ENCODE data around the gene TMPRSS13. TPM values are rescaled to one million over a fixed set of nuclear protein-coding genes. Genes with fewer than 3 reads are reported as not detected.

The TMPRSS13 gene
- polyA plus RNA-seq, 2 donors = 13.5 to 16.7 TPM

- Histone ChIP-seq H3K27ac (ENCODE audit: low read depth in 2 of 2, low read length in 1 of 2) (no peak overlapping the region), H3K27me3 (ENCODE audit: control insufficient read depth in 1 of 2, insufficient read depth in 2 of 2, low read length in 2 of 2) (no peaks in the 10 kb centered on the region), H3K4me1 (ENCODE audit: control insufficient read depth in 2 of 2, insufficient read depth in 2 of 2, low read length in 1 of 2) (peaks cover 0 to 2% of the 10 kb centered on the region in 2 donors), H3K36me3 (ENCODE audit: control insufficient read depth in 2 of 2, insufficient read depth in 2 of 2, low read length in 1 of 2) (peaks cover 0 to 2% of the 10 kb centered on the region in 2 donors), H3K9me3 (ENCODE audit: control insufficient read depth in 2 of 2, insufficient read depth in 1 of 2, low read depth in 1 of 2, low read length in 1 of 2) (no peaks in the 10 kb centered on the region), H3K4me3 (ENCODE audit: low read depth in 1 of 2, low read length in 2 of 2) (no peak overlapping the region)
- 82 to 89% methylated on average over 6 to 7 of the region's 7 CpGs for WGBS, 2 donors
Measured at GRCh38 chr11:117923773-117924172, 5.4 kb downstream of the TMPRSS13 start.

GRCh38 chr11:117923275-117923674 is 5.9 kb downstream of the TMPRSS13 start:
- Histone ChIP-seq H3K4me1 (ENCODE audit: control insufficient read depth in 2 of 2, insufficient read depth in 2 of 2, low read length in 1 of 2) (peaks cover 0 to 2% of the 10 kb centered on the region in 2 donors), H3K27ac (ENCODE audit: low read depth in 2 of 2, low read length in 1 of 2) (no peak overlapping the region), H3K9me3 (ENCODE audit: control insufficient read depth in 2 of 2, insufficient read depth in 1 of 2, low read depth in 1 of 2, low read length in 1 of 2) (no peaks in the 10 kb centered on the region), H3K4me3 (ENCODE audit: low read depth in 1 of 2, low read length in 2 of 2) (no peak overlapping the region), H3K36me3 (ENCODE audit: control insufficient read depth in 2 of 2, insufficient read depth in 2 of 2, low read length in 1 of 2) (peaks cover 0 to 2% of the 10 kb centered on the region in 2 donors), H3K27me3 (ENCODE audit: control insufficient read depth in 1 of 2, insufficient read depth in 2 of 2, low read length in 2 of 2) (no peaks in the 10 kb centered on the region)
- WGBS, 2 donors = 91% methylated on average over 4 of the region's 4 CpGs

- Histone ChIP-seq H3K27ac (ENCODE audit: low read depth in 2 of 2, low read length in 1 of 2) (no peak overlapping the region), H3K9me3 (ENCODE audit: control insufficient read depth in 2 of 2, insufficient read depth in 1 of 2, low read depth in 1 of 2, low read length in 1 of 2) (no peaks in the 10 kb centered on the region), H3K36me3 (ENCODE audit: control insufficient read depth in 2 of 2, insufficient read depth in 2 of 2, low read length in 1 of 2) (peaks cover 0 to 2% of the 10 kb centered on the region in 2 donors), H3K4me1 (ENCODE audit: control insufficient read depth in 2 of 2, insufficient read depth in 2 of 2, low read length in 1 of 2) (peaks cover 0 to 2% of the 10 kb centered on the region in 2 donors), H3K27me3 (ENCODE audit: control insufficient read depth in 1 of 2, insufficient read depth in 2 of 2, low read length in 2 of 2) (no peaks in the 10 kb centered on the region), H3K4me3 (ENCODE audit: low read depth in 1 of 2, low read length in 2 of 2) (no peak overlapping the region)
- WGBS, 2 donors = 92 to 95% methylated on average over 5 of the region's 5 CpGs
Measured at GRCh38 chr11:117921893-117922292, 7.3 kb downstream of the TMPRSS13 start.

DNA sequence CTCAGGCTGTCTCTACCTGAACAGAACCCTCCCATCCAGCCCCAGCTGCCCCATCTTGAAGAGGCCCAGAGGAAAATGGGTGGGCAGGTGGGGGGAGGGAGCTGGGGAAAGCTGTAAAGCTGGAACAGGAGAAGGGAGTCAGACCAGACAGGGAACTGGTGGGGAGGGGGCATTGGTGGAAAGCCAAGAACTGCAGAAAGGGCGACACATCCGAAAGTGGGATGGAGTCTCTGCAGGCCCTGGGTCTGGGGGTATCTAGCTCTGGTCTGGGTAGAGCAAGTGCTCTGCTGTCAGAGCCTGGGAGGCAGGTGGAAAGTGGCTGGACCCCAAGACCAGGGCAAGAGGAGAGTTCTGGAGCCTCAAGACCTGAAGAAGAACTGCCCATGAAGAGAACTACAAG is 7.7 kb downstream of the TMPRSS13 start:
- WGBS, 2 donors = 96 to 98% methylated on average over 2 of the region's 2 CpGs
- Histone ChIP-seq H3K36me3 (ENCODE audit: control insufficient read depth in 2 of 2, insufficient read depth in 2 of 2, low read length in 1 of 2) (peaks cover 0 to 2% of the 10 kb centered on the region in 2 donors), H3K4me3 (ENCODE audit: low read depth in 1 of 2, low read length in 2 of 2) (no peak overlapping the region)

GRCh38 chr11:117919781-117920221 is 9.4 kb downstream of the TMPRSS13 start:
- no peak overlapping the region for H3K27ac ChIP-seq (ENCODE audit: low read depth in 2 of 2, low read length in 1 of 2)
- H3K4me1 ChIP-seq (ENCODE audit: control insufficient read depth in 2 of 2, insufficient read depth in 2 of 2, low read length in 1 of 2) = no peaks in the 10 kb centered on the region
- peaks cover 0 to 5% of the 10 kb centered on the region in 2 donors for H3K36me3 ChIP-seq (ENCODE audit: control insufficient read depth in 2 of 2, insufficient read depth in 2 of 2, low read length in 1 of 2)
- H3K9me3 ChIP-seq (ENCODE audit: control insufficient read depth in 2 of 2, insufficient read depth in 1 of 2, low read depth in 1 of 2, low read length in 1 of 2) = no peaks in the 10 kb centered on the region
- no peak overlapping the region for H3K4me3 ChIP-seq (ENCODE audit: low read depth in 1 of 2, low read length in 2 of 2)
- no peaks in the 10 kb centered on the region for H3K27me3 ChIP-seq (ENCODE audit: control insufficient read depth in 1 of 2, insufficient read depth in 2 of 2, low read length in 2 of 2)
- 67 to 72% methylated on average over 4 of the region's 4 CpGs for WGBS, 2 donors

More for the DNA sequence above, 7.7 kb downstream of the TMPRSS13 start:
- H3K9me3 ChIP-seq (ENCODE audit: control insufficient read depth in 2 of 2, insufficient read depth in 1 of 2, low read depth in 1 of 2, low read length in 1 of 2) = no peaks in the 10 kb centered on the region
- no peak overlapping the region for H3K27ac ChIP-seq (ENCODE audit: low read depth in 2 of 2, low read length in 1 of 2)
- H3K4me1 ChIP-seq (ENCODE audit: control insufficient read depth in 2 of 2, insufficient read depth in 2 of 2, low read length in 1 of 2) = peaks cover 0 to 2% of the 10 kb centered on the region in 2 donors
- H3K27me3 ChIP-seq (ENCODE audit: control insufficient read depth in 1 of 2, insufficient read depth in 2 of 2, low read length in 2 of 2) = no peaks in the 10 kb centered on the region

DNA sequence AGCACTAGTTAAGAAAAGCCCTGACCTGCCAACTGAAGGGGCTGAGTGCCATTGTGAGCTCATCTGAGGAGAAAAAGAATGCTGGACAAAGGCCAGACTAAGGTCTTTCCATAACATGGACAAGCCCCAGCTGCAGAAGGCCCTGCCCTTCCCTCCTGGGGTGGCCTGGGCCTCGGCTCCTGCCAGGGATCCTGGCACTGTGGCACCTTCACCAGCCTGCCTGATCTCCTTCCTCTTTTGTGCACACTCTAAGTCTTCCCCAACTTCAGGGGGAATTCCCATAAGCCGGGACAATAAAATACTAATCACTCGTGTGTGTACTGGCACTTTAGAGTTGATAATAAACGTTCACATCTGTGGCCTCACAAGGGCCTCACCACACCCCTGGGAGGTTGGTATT is 9.9 kb downstream of the TMPRSS13 start:
- no peak overlapping the region for H3K27ac ChIP-seq (ENCODE audit: low read depth in 2 of 2, low read length in 1 of 2)
- WGBS, 2 donors = 14 to 27% methylated on average over 4 of the region's 4 CpGs
- H3K9me3 ChIP-seq (ENCODE audit: control insufficient read depth in 2 of 2, insufficient read depth in 1 of 2, low read depth in 1 of 2, low read length in 1 of 2) = no peaks in the 10 kb centered on the region
- no peaks in the 10 kb centered on the region for H3K4me1 ChIP-seq (ENCODE audit: control insufficient read depth in 2 of 2, insufficient read depth in 2 of 2, low read length in 1 of 2)
- peaks cover 0 to 5% of the 10 kb centered on the region in 2 donors for H3K36me3 ChIP-seq (ENCODE audit: control insufficient read depth in 2 of 2, insufficient read depth in 2 of 2, low read length in 1 of 2)
- H3K27me3 ChIP-seq (ENCODE audit: control insufficient read depth in 1 of 2, insufficient read depth in 2 of 2, low read length in 2 of 2) = no peaks in the 10 kb centered on the region
- no peak overlapping the region for H3K4me3 ChIP-seq (ENCODE audit: low read depth in 1 of 2, low read length in 2 of 2)

DNA sequence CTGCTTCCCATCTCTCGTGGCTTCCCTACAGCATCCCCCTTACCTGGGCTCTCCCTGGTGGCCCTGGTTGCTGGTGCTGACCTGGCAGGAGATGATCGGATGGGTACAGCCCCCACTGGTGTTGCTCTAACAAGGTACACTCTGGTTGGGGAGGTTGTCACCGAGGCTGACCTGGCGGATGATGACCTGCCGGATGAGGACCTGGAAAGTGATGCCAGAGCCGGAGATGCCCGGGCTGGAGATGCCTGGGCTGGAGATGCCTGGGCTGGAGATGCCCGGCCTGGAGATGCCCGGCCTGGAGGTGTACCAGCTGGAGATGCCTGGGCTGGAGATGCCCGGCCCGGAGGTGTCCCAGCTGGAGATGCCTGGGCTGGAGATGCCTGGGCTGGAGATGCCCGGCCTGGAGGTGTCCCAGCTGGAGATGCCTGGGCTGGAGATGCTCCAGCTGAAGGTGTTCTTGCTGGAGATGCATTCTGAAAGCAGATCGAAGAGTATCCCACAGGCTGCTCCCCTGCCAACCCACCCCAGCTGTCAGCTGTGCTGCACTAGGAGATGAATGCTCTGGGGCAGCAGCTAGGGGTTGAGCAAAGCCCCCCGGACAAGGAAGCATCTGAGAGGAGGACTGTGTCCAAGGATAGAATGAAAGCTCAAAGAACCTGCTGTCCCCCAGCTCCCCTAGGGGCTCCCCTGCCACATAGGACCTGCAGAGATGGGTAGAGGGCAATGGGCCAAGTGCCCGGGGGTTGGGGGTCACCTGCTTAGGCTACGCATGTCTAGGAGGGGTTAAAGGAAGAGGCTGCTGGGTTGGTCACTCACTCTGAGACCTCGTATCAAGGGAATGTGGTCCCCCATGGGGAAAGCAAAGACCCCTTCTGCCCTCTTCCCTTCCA is 10.6 kb downstream of the TMPRSS13 start:
- H3K36me3 ChIP-seq (ENCODE audit: control insufficient read depth in 2 of 2, insufficient read depth in 2 of 2, low read length in 1 of 2) = peaks cover 0 to 9% of the 10 kb centered on the region in 2 donors
- no peak overlapping the region for H3K27ac ChIP-seq (ENCODE audit: low read depth in 2 of 2, low read length in 1 of 2)
- no peak overlapping the region for H3K4me3 ChIP-seq (ENCODE audit: low read depth in 1 of 2, low read length in 2 of 2)
- H3K27me3 ChIP-seq (ENCODE audit: control insufficient read depth in 1 of 2, insufficient read depth in 2 of 2, low read length in 2 of 2) = no peaks in the 10 kb centered on the region
- H3K9me3 ChIP-seq (ENCODE audit: control insufficient read depth in 2 of 2, insufficient read depth in 1 of 2, low read depth in 1 of 2, low read length in 1 of 2) = no peaks in the 10 kb centered on the region
- H3K4me1 ChIP-seq (ENCODE audit: control insufficient read depth in 2 of 2, insufficient read depth in 2 of 2, low read length in 1 of 2) = no peaks in the 10 kb centered on the region
- WGBS, 2 donors = 87 to 93% methylated on average over 17 of the region's 17 CpGs

GRCh38 chr11:117917591-117918151 is 11.5 kb downstream of the TMPRSS13 start:
- no peak overlapping the region for H3K27ac ChIP-seq (ENCODE audit: low read depth in 2 of 2, low read length in 1 of 2)
- H3K4me1 ChIP-seq (ENCODE audit: control insufficient read depth in 2 of 2, insufficient read depth in 2 of 2, low read length in 1 of 2) = no peaks in the 10 kb centered on the region
- no peaks in the 10 kb centered on the region for H3K9me3 ChIP-seq (ENCODE audit: control insufficient read depth in 2 of 2, insufficient read depth in 1 of 2, low read depth in 1 of 2, low read length in 1 of 2)
- H3K27me3 ChIP-seq (ENCODE audit: control insufficient read depth in 1 of 2, insufficient read depth in 2 of 2, low read length in 2 of 2) = no peaks in the 10 kb centered on the region
- H3K4me3 ChIP-seq (ENCODE audit: low read depth in 1 of 2, low read length in 2 of 2) = no peak overlapping the region
- WGBS, 2 donors = 93 to 97% methylated on average over 5 of the region's 5 CpGs
- peaks cover 0 to 12% of the 10 kb centered on the region in 2 donors for H3K36me3 ChIP-seq (ENCODE audit: control insufficient read depth in 2 of 2, insufficient read depth in 2 of 2, low read length in 1 of 2)

GRCh38 chr11:117916956-117917355 is 12.2 kb downstream of the TMPRSS13 start:
- Histone ChIP-seq H3K27ac (ENCODE audit: low read depth in 2 of 2, low read length in 1 of 2) (no peak overlapping the region), H3K4me3 (ENCODE audit: low read depth in 1 of 2, low read length in 2 of 2) (no peak overlapping the region), H3K36me3 (ENCODE audit: control insufficient read depth in 2 of 2, insufficient read depth in 2 of 2, low read length in 1 of 2) (peaks cover 0 to 10% of the 10 kb centered on the region in 2 donors), H3K9me3 (ENCODE audit: control insufficient read depth in 2 of 2, insufficient read depth in 1 of 2, low read depth in 1 of 2, low read length in 1 of 2) (no peaks in the 10 kb centered on the region), H3K4me1 (ENCODE audit: control insufficient read depth in 2 of 2, insufficient read depth in 2 of 2, low read length in 1 of 2) (no peaks in the 10 kb centered on the region), H3K27me3 (ENCODE audit: control insufficient read depth in 1 of 2, insufficient read depth in 2 of 2, low read length in 2 of 2) (no peaks in the 10 kb centered on the region)
- 93 to 94% methylated on average over 11 of the region's 11 CpGs for WGBS, 2 donors
